NCI-H1105 treated with DMSO at 0.1 percent for 48 hours (cell line): ENCODE data around the gene CCR2.
"Not testable (repeated sequence)": the region's sequence is repeated elsewhere in the genome, so short reads cannot be mapped to it uniquely, and the experiment has no call there.

Experiments
- DNase-seq: peaks from one replicate; lab custom pipeline; 2025; lab: John Stamatoyannopoulos, UW

CCR2 gene

GRCh38 chr3:46402902-46403301 lies 49.0 kb downstream of the CCR2 start:
- DNase-seq, result not testable (repeated sequence)

- no peak for DNase-seq
Observed at GRCh38 chr3:46405301-46406019, 51.5 kb downstream of the CCR2 start.

DNA sequence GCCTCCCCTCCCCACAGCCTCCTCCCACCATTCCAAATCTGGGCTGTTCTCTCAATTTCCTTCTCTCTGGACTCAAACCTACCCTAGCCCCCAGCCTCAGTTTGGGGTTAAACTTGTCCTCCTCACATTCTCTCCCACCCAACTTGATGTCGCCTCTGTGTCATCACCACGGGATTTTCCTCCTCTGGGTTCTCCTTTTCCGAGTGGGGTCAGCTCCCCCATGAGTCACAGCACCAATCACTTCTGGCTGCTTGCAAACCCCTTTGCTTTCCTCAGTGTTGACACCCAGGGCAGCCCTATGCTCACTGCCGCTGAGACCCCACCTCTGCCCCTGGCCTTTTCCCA lies 52.5 kb downstream of the CCR2 start:
- no peak for DNase-seq

DNA sequence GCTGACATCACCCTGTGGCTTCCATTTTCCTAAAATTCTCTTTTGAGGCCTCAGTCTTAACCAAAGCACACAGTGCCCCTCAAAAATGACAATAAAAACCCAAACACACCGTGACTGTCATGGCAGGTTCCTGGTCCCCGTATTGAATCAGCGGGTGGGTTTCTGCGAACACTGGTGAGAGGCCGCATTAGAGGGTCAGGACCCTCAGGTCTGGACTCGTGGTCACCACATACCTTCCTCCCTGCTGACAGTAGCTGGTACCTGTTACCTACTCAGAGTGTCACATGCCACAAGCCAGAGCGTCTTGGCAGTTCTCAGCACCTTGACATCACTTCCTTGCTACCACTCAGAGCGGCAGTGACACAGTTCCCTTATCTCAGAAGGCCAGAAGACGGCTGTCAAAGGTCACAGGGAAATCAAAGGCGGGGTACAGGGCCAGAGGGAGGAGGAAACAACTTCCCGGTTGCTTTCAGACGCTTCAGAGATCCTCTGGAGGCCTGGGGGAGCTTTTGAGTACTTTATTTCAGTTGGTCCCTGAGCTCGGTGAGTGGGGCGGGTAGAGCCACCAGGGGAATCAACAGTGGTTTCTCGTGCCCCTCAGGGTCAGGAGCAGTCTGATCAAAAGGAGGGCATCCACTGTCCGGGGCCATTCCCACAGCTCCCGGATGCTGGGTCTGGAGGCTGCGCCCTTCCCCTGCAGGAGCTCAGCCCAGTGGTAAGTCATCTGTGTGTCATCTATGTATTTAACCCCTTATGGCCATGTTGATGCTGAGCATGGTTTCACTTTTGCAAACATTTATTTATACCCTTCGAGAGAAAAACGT lies 53.1 kb downstream of the CCR2 start, which contains the start of the genes CCR5AS and CCRL2:
TSS of gene CCR5AS (minus strand) at position 279 of the 824 bp plus-strand sequence.
TSS of gene CCRL2 (plus strand) at position 472 of the 824 bp plus-strand sequence. CDS start 821 bp downstream, outside the sequence.
- no peak for DNase-seq

DNA sequence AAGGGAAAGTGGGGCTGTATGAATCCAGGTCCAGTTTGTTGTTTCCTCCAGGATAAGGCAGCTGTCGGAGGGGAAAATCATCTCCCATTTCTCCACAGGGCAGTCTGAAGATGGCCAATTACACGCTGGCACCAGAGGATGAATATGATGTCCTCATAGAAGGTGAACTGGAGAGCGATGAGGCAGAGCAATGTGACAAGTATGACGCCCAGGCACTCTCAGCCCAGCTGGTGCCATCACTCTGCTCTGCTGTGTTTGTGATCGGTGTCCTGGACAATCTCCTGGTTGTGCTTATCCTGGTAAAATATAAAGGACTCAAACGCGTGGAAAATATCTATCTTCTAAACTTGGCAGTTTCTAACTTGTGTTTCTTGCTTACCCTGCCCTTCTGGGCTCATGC lies 54.1 kb downstream of the CCR2 start:
- DNase-seq, result no peak

GRCh38 chr3:46408853-46409252 lies 54.9 kb downstream of the CCR2 start:
- no peak for DNase-seq

DNA sequence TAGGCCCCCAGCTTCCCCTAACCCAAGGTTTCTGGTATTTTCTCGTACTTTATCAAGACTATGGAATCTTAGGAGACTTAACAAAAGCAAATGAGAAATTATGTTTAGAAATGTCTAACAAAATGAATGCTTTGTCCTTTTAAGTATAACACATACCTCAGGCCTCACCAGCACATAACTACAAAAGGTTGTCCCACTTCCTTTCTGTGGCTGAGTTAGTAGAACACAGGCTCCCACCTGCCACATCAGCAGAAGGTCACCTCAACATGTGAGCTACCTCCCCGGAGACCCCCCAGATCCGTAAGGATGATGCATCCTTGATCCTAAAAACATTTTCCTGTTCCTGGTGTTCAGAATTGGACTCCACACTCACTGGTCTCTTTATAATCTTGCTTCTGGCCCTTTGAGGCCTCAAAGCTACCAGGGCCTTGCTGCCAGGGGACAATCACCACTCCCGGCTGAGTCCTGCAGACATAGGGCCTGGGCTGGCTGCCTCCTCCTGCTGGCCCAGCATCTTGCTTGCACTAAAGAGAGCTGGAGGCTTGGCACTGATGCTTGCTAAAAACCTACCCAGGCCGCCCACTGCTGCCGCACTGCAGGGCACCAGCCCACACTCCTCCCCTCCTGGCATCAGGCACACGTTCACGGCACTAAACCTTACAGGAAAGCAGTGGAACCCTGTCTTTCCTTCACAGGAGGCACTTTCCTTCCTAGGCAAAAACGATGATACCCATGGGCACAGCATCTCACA lies 56.0 kb downstream of the CCR2 start:
- DNase-seq, result no peak
